Stomach (tissue), 9 donors: ENCODE results near the gene P2RY8. TPM values are rescaled to one million over a fixed set of nuclear protein-coding genes. Genes with fewer than 3 reads are reported as not detected.
"Not testable (repeated sequence)": the region's sequence is repeated elsewhere in the genome, so short reads cannot be mapped to it uniquely, and the experiment has no call there.

Source experiments
- DNase-seq, 2 donors: peaks; one replicate each; pipeline versions ENCODE4 v3.0.0 to v3.0.0-alpha.2; 2013 to 2019
- H3K27ac ChIP-seq, 5 donors: fragments of 200-600 bp in 4 of 5; sonication (generic) in 4 of 5; one replicate each; pipeline ENCODE4 v1.5.1; 2013 to 2019; ENCODE audit warnings: mild to moderate bottlenecking in 1 of 5, moderate library complexity in 1 of 5
- H3K27me3 ChIP-seq, 3 donors: fragments of 200-600 bp; sonication (generic); one replicate each; pipeline ENCODE4 v1.5.1; 2017 to 2019; ENCODE audit warnings: mixed run types in 1 of 3
- H3K36me3 ChIP-seq, 4 donors: fragments of 200-600 bp; sonication (generic); 1 replicate in 3 of 4; 2 replicates in 1 of 4; pipeline ENCODE4 v1.5.1; 2016 to 2019
- H3K4me1 ChIP-seq, 4 donors: fragments of 200-600 bp; sonication (generic); one replicate each; pipeline ENCODE4 v1.5.1; 2016 to 2019
- H3K4me3 ChIP-seq, 4 donors: fragments of 200-600 bp; sonication (generic) in 3 of 4; one replicate each; pipeline ENCODE4 v1.5.1; 2016 to 2019; ENCODE audit warnings: mild to moderate bottlenecking in 1 of 4
- H3K9me3 ChIP-seq, 4 donors: fragments of 200-600 bp; sonication (generic); one replicate each; pipeline ENCODE4 v1.5.1; 2016 to 2019
- CTCF ChIP-seq, 7 experiments: fragments of 450-650 bp in 4 of 7; fragments of 200-600 bp in 3 of 7; sonication (generic) in 3 of 7; IDR thresholded peaks; one replicate each; pipeline ENCODE4 v1.5.1; 2016 to 2019; ENCODE audit warnings: antibody characterized with exemption in 7 of 7, control low read depth in 2 of 7, mild to moderate bottlenecking in 1 of 7
- EP300 ChIP-seq: sonication (generic); formaldehyde crosslinking; IDR thresholded peaks from one replicate; pipeline ENCODE4 v1.6.1; 2017; ENCODE audit warnings: antibody characterized with exemption
- POLR2A ChIP-seq, 4 donors: fragments of 450-650 bp; IDR thresholded peaks; one replicate each; pipeline ENCODE4 v1.6.1; 2016; ENCODE audit warnings: antibody characterized with exemption in 4 of 4, control low read depth in 2 of 4, mild to moderate bottlenecking in 1 of 4, moderate library complexity in 1 of 4
- POLR2AphosphoS5 ChIP-seq, 3 donors: sonication (generic); formaldehyde crosslinking; IDR thresholded peaks; one replicate each; pipeline ENCODE4 v1.6.1; 2016; ENCODE audit warnings: antibody characterized with exemption in 3 of 3
- WGBS, 5 donors: extraction: QIAGEN DNeasy Blood & Tissue Kit in 3 of 5; methylation state at CpG; one replicate each; pipeline versions ENCODE4 v1.1.5 to v1.1.7; 2013 to 2018; 5-methylcytosine and 5-hydroxymethylcytosine counted together
- intact Hi-C: fragments of 100-400 bp; cut with DNase I; formaldehyde crosslinking; loops from one replicate; pipeline ENCODE4 v1.15.1; 2023; ENCODE audit warnings: low total_unique reads
- polyA plus RNA-seq, 3 donors: library from polyadenylated mRNA; stranded (reverse); fragments of 200-250 nt; gene quantifications; one replicate each; pipeline ENCODE4 v1.2.3, GENCODE V29; 2013
- total RNA-seq, 5 donors: library from RNA; depleted of rRNA; stranded (reverse); fragments of >200 nt; gene quantifications; one replicate each; pipeline versions ENCODE4 v1.1.0 to v1.2.3, GENCODE V29; 2014 to 2016
- donor health status: healthy with polysubstance abuse.
- donor health status: Bipolar disorder and iron deficiency.
- donor health status: healthy.

P2RY8 gene
- total and polyA plus RNA-seq, 8 donors: 0.31 to 3.3 (median 1.3) TPM; not detected in 2

GRCh38 chrX:1578511-1579173, 41.7 kb upstream of the P2RY8 start:
- H3K4me3 ChIP-seq: no peak overlapping the region
- H3K4me1 ChIP-seq: no peaks in the 10 kb centered on the region
- intact Hi-C loops: loop anchor here (10.0 kb wide), 1 partner anchor 114 kb away; no protein-coding TSS in a partner anchor
- H3K36me3 ChIP-seq: no peaks in the 10 kb centered on the region
- 62 to 67% (median 66%) methylated on average over 6 of the region's 6 CpGs for WGBS, 5 donors
- TF ChIP-seq EP300 (no peak), POLR2AphosphoS5 (IDR thresholded peaks at IDR 0.05) (no peak), CTCF (IDR thresholded peaks at IDR 0.05) (no peak), POLR2A (IDR thresholded peaks at IDR 0.05) (no peak)
- no peaks in the 10 kb centered on the region for H3K27me3 ChIP-seq
- no peak for DNase-seq
- no peaks in the 10 kb centered on the region for H3K9me3 ChIP-seq
- H3K27ac ChIP-seq: no peak overlapping the region

GRCh38 chrX:1577845-1578244, 40.9 kb upstream of the P2RY8 start:
- no peak overlapping the region for H3K27ac ChIP-seq
- H3K27me3 ChIP-seq: no peaks in the 10 kb centered on the region
- no peaks in the 10 kb centered on the region for H3K4me1 ChIP-seq
- TF ChIP-seq EP300: no peak
- no peak for TF ChIP-seq CTCF (IDR thresholded peaks at IDR 0.05)
- TF ChIP-seq POLR2A (IDR thresholded peaks at IDR 0.05): no peak
- no peak for TF ChIP-seq POLR2AphosphoS5 (IDR thresholded peaks at IDR 0.05)
- no peak for DNase-seq
- WGBS, 5 donors: 47 to 65% (median 58%) methylated on average over 2 of the region's 2 CpGs
- H3K4me3 ChIP-seq: no peak overlapping the region
- intact Hi-C loops: loop anchor here (10.0 kb wide), 1 partner anchor 113 kb away; no protein-coding TSS in a partner anchor
- H3K9me3 ChIP-seq: no peaks in the 10 kb centered on the region
- no peaks in the 10 kb centered on the region for H3K36me3 ChIP-seq

GRCh38 chrX:1576201-1576992, 39.4 kb upstream of the P2RY8 start:
- Histone ChIP-seq H3K4me1 (no peaks in the 10 kb centered on the region), H3K4me3 (no peak overlapping the region), H3K36me3 (no peaks in the 10 kb centered on the region), H3K9me3 (no peaks in the 10 kb centered on the region), H3K27me3 (no peaks in the 10 kb centered on the region), H3K27ac (no peak overlapping the region)
- TF ChIP-seq EP300: no peak
- no peak for TF ChIP-seq POLR2AphosphoS5 (IDR thresholded peaks at IDR 0.05)
- no peak for TF ChIP-seq CTCF (IDR thresholded peaks at IDR 0.05)
- TF ChIP-seq POLR2A (IDR thresholded peaks at IDR 0.05): no peak
- DNase-seq: peak in 1 of 2 donors; percentile 5
- 55 to 66% (median 59%) methylated on average over 6 of the region's 6 CpGs for WGBS, 5 donors
- intact Hi-C loops: loop anchor here (10.0 kb wide), 1 partner anchor 112 kb away; no protein-coding TSS in a partner anchor

GRCh38 chrX:1574181-1574580, 37.2 kb upstream of the P2RY8 start:
- intact Hi-C loops: loop anchor here (10.0 kb wide), 1 partner anchor 109 kb away; no protein-coding TSS in a partner anchor
- not testable (repeated sequence) for H3K27me3 ChIP-seq, H3K36me3 ChIP-seq, H3K27ac ChIP-seq, H3K4me1 ChIP-seq, H3K9me3 ChIP-seq, H3K4me3 ChIP-seq
- DNase-seq: peak in 1 of 2 donors; percentile 24
- WGBS, 5 donors: 90 to 94% (median 92%) methylated on average over 19 of the region's 19 CpGs
